ENCODE measurements around the gene POLR3F. TPM values are rescaled to one million over a fixed set of nuclear protein-coding genes. Genes with fewer than 3 reads are reported as not detected.

Gene POLR3F
- total RNA-seq, 1 donor from 2014 or later = 14.0 TPM

- TF ChIP-seq, protein P1, sequence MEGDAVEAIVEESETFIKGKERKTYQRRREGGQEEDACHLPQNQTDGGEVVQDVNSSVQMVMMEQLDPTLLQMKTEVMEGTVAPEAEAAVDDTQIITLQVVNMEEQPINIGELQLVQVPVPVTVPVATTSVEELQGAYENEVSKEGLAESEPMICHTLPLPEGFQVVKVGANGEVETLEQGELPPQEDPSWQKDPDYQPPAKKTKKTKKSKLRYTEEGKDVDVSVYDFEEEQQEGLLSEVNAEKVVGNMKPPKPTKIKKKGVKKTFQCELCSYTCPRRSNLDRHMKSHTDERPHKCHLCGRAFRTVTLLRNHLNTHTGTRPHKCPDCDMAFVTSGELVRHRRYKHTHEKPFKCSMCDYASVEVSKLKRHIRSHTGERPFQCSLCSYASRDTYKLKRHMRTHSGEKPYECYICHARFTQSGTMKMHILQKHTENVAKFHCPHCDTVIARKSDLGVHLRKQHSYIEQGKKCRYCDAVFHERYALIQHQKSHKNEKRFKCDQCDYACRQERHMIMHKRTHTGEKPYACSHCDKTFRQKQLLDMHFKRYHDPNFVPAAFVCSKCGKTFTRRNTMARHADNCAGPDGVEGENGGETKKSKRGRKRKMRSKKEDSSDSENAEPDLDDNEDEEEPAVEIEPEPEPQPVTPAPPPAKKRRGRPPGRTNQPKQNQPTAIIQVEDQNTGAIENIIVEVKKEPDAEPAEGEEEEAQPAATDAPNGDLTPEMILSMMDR (IDR thresholded peaks at IDR 0.05) = no peak
- Histone ChIP-seq H3K27ac (no peak overlapping the region), H3K27me3 (no peaks in the 10 kb centered on the region), H3K36me3 (no peaks in the 10 kb centered on the region), H3K9me3 (no peaks in the 10 kb centered on the region), H3K4me3 (no peak overlapping the region), H3K4me1 (no peaks in the 10 kb centered on the region)
- DNase-seq (ENCODE audit: low spot score in 2 of 2) = no peak
- intact Hi-C loops (cut with DNase I) = no loop called here
Measured at GRCh38 chr20:18431206-18431605, 36.0 kb upstream of the POLR3F start.

GRCh38 chr20:18436847-18437246 lies 30.3 kb upstream of the POLR3F start:
- H3K27me3 ChIP-seq = no peaks in the 10 kb centered on the region
- no peak overlapping the region for H3K27ac ChIP-seq
- H3K4me1 ChIP-seq = no peaks in the 10 kb centered on the region
- H3K36me3 ChIP-seq = no peaks in the 10 kb centered on the region
- intact Hi-C loops (cut with DNase I) = no loop called here
- H3K9me3 ChIP-seq = no peaks in the 10 kb centered on the region
- TF ChIP-seq, protein P1 (IDR thresholded peaks at IDR 0.05) = no peak
- no peak for DNase-seq (ENCODE audit: low spot score in 2 of 2)
- H3K4me3 ChIP-seq = no peak overlapping the region

GRCh38 chr20:18440403-18440802 lies 26.8 kb upstream of the POLR3F start:
- Histone ChIP-seq H3K9me3 (no peaks in the 10 kb centered on the region), H3K4me1 (no peaks in the 10 kb centered on the region), H3K27ac (no peak overlapping the region), H3K27me3 (no peaks in the 10 kb centered on the region), H3K4me3 (no peak overlapping the region), H3K36me3 (no peaks in the 10 kb centered on the region)
- no peak for DNase-seq (ENCODE audit: low spot score in 2 of 2)
- TF ChIP-seq, protein P1 (IDR thresholded peaks at IDR 0.05) = no peak
- intact Hi-C loops (cut with DNase I) = no loop called here

DNA sequence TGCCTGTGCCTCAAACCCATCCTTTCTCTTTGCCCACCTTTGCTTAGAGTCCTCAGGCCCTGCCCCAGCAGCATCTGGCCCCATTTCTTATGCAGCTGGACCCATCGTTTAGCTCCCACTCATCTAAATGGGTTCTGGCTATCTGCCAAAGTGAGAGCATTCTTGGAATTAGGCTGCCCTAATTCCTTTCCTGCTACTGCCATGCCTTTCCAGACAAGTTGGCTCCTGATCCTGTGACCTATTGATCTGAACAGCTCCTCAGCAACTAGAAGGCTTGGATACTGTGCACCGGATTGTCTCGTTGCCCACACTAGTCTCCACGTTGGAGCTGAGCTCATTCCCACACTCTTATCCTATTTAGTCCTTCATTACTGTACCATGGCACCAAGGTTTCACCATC lies 23.3 kb upstream of the POLR3F start:
- Histone ChIP-seq H3K36me3 (no peaks in the 10 kb centered on the region), H3K27me3 (no peaks in the 10 kb centered on the region), H3K4me1 (no peaks in the 10 kb centered on the region), H3K4me3 (no peak overlapping the region), H3K9me3 (no peaks in the 10 kb centered on the region), H3K27ac (no peak overlapping the region)
- TF ChIP-seq, protein P1 (IDR thresholded peaks at IDR 0.05) = no peak
- intact Hi-C loops (cut with DNase I) = no loop called here
- DNase-seq (ENCODE audit: low spot score in 2 of 2) = no peak

GRCh38 chr20:18456600-18456999 lies 10.6 kb upstream of the POLR3F start:
- TF ChIP-seq, protein P1 (IDR thresholded peaks at IDR 0.05) = no peak
- Histone ChIP-seq H3K27me3 (no peaks in the 10 kb centered on the region), H3K4me1 (no peaks in the 10 kb centered on the region), H3K36me3 (no peaks in the 10 kb centered on the region), H3K4me3 (no peak overlapping the region), H3K27ac (no peak overlapping the region), H3K9me3 (no peaks in the 10 kb centered on the region)
- DNase-seq (ENCODE audit: low spot score in 2 of 2) = no peak
- intact Hi-C loops (cut with DNase I) = no loop called here

All from ascending aorta (tissue), 2 donors.